ENCODE measurements around the gene PCSK7. TPM values are rescaled to one million over a fixed set of nuclear protein-coding genes. Genes with fewer than 3 reads are reported as not detected.

PCSK7 gene
- total RNA-seq, 1 donor from 2014 or later: 63.8 TPM

DNA sequence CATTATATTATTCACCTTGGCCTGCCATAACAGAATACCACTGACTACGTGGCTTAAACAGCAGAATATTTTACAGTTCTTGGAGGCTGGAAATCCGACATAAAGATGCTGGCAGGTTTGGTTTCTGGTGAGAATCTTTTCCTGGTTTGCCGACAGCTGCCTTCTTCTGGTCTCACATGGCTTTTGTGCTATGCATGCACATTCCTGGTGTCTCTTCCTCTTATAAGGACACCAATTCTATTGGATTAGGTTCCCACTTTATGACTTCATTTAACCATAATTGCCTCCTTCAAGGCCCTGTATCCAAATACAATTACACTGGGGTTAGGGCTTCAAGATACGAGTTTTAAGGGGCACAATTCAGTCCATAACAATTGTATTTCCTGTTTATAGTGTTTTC, 17.7 kb upstream of the PCSK7 start:
- Histone ChIP-seq H3K4me1 (no peaks in the 10 kb centered on the region), H3K27ac (no peak overlapping the region), H3K4me3 (no peak overlapping the region), H3K36me3 (peaks cover 0 to 47% of the 10 kb centered on the region in 2 donors), H3K27me3 (no peaks in the 10 kb centered on the region), H3K9me3 (no peaks in the 10 kb centered on the region)
- intact Hi-C loops (cut with DNase I): no loop called here
- no peak for DNase-seq (ENCODE audit: extremely low spot score in 2 of 2)
- TF ChIP-seq POLR2A (IDR thresholded peaks at IDR 0.05): no peak
- TF ChIP-seq POLR2AphosphoS5 (IDR thresholded peaks at IDR 0.05; ENCODE audit: insufficient read depth in 1 of 2, low read depth in 1 of 2): no peak
- TF ChIP-seq, protein P1, sequence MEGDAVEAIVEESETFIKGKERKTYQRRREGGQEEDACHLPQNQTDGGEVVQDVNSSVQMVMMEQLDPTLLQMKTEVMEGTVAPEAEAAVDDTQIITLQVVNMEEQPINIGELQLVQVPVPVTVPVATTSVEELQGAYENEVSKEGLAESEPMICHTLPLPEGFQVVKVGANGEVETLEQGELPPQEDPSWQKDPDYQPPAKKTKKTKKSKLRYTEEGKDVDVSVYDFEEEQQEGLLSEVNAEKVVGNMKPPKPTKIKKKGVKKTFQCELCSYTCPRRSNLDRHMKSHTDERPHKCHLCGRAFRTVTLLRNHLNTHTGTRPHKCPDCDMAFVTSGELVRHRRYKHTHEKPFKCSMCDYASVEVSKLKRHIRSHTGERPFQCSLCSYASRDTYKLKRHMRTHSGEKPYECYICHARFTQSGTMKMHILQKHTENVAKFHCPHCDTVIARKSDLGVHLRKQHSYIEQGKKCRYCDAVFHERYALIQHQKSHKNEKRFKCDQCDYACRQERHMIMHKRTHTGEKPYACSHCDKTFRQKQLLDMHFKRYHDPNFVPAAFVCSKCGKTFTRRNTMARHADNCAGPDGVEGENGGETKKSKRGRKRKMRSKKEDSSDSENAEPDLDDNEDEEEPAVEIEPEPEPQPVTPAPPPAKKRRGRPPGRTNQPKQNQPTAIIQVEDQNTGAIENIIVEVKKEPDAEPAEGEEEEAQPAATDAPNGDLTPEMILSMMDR (IDR thresholded peaks at IDR 0.05): no peak

DNA sequence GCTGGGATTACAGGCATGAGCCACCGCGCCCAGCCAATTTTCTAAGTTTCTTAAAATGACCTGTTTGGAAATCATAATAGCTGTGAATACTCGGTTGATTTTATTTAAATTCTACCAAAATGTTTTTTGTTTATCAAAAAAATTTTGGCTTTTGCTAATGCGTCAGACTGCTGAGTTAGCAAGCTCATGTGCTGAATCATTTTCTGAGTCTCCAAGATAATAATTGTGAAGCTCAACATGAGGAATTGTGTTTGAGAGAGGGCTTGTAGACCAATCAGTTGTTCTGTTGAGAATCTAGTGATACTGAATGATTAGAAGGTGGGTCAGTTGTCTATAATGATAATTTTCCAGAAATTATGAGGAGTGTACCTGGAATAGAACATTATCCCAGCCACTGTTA, 16.5 kb upstream of the PCSK7 start:
- TF ChIP-seq, protein P1 (IDR thresholded peaks at IDR 0.05): no peak
- TF ChIP-seq POLR2AphosphoS5 (IDR thresholded peaks at IDR 0.05; ENCODE audit: insufficient read depth in 1 of 2, low read depth in 1 of 2): no peak
- TF ChIP-seq POLR2A (IDR thresholded peaks at IDR 0.05): no peak
- no peaks in the 10 kb centered on the region for H3K27me3 ChIP-seq
- no peak overlapping the region for H3K27ac ChIP-seq
- DNase-seq (ENCODE audit: extremely low spot score in 2 of 2): no peak
- intact Hi-C loops (cut with DNase I): no loop called here
- H3K4me1 ChIP-seq: no peaks in the 10 kb centered on the region
- no peak overlapping the region for H3K4me3 ChIP-seq
- H3K36me3 ChIP-seq: peaks cover 0 to 47% of the 10 kb centered on the region in 2 donors
- H3K9me3 ChIP-seq: no peaks in the 10 kb centered on the region

DNA sequence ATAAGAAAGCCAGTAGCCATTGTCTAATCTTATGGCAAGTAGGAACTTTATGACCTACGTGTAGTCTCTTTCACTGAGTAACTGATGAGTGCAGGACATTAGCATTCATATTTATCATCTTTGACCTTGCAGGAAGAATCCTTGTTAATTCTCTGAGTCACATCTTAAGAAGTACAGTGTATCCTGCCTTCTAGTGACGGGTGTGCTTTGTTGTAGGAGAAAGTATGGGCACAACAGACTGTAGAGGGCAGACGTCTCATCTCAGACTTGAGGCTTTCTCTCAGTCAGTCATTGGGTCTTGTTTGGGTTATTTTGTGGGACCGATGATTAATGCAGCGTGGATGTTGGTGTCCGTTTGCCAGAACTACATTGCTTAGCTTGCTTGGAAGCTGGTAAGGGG, 7.4 kb upstream of the PCSK7 start:
- peaks cover 0 to 25% of the 10 kb centered on the region in 2 donors for H3K36me3 ChIP-seq
- intact Hi-C loops (cut with DNase I): no loop called here

DNA sequence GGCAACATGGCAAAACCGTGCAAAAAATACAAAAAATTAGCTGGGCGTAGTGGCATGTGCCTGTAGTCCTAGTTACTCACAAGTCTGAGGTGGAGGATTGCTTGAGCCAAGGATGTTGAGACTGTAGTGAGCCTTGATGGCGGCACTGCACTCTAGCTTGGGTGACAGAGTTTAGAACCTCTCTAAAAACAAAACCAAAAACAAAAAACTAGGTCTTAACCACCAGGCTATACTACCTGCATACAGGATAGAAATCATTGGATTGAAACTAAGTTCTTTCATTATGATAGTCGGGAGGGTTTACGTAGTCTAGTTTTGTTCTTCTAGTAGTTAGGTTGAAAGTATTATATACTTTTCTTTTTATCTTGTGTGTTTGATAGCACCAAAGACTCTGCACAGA, 6.3 kb upstream of the PCSK7 start:
- H3K27me3 ChIP-seq: no peaks in the 10 kb centered on the region
- no peak overlapping the region for H3K4me3 ChIP-seq
- DNase-seq (ENCODE audit: extremely low spot score in 2 of 2): no peak
- intact Hi-C loops (cut with DNase I): no loop called here
- H3K9me3 ChIP-seq: no peaks in the 10 kb centered on the region
- TF ChIP-seq POLR2A (IDR thresholded peaks at IDR 0.05): no peak
- H3K27ac ChIP-seq: no peak overlapping the region
- peaks cover 0 to 19% of the 10 kb centered on the region in 2 donors for H3K36me3 ChIP-seq
- H3K4me1 ChIP-seq: peaks cover 14% of the 10 kb centered on the region

More for the DNA sequence above, 7.4 kb upstream of the PCSK7 start:
- Histone ChIP-seq H3K4me1 (peaks cover 3% of the 10 kb centered on the region), H3K27me3 (no peaks in the 10 kb centered on the region), H3K27ac (no peak overlapping the region), H3K4me3 (no peak overlapping the region), H3K9me3 (no peaks in the 10 kb centered on the region)
- no peak for DNase-seq (ENCODE audit: extremely low spot score in 2 of 2)
- peak in 1 of 2 donors; percentile 9 for TF ChIP-seq POLR2AphosphoS5 (IDR thresholded peaks at IDR 0.05; ENCODE audit: insufficient read depth in 1 of 2, low read depth in 1 of 2)
- TF ChIP-seq, protein P1 (IDR thresholded peaks at IDR 0.05): no peak

DNA sequence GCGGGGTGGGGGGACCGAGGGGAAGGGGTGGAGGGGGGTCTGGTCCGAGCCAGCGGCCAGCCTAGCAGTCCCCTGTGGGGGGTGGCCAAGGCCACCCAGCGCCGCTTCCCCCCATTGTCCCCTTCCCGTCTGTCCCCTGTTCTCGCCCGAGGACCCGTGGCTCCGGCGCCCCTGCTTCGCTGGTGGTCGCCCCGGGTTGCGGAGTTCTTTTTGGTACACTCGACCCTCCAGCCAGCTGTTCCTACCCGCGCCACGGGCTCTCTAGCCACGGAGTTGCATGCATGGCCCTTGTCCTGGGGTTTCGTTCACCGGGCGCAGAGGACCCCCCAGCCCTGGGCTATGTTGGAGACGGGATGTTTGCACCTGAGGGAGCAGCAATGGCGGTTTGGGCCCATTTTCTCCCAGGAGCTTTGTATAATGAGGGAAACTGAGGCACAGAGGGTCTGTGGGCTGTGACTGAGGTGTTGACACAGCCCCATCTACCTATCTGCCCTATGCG, 1.1 kb upstream of the PCSK7 start:
- H3K9me3 ChIP-seq: no peaks in the 10 kb centered on the region
- TF ChIP-seq, protein P1 (IDR thresholded peaks at IDR 0.05): no peak
- TF ChIP-seq POLR2AphosphoS5 (IDR thresholded peaks at IDR 0.05; ENCODE audit: insufficient read depth in 1 of 2, low read depth in 1 of 2) (no peak), POLR2A (IDR thresholded peaks at IDR 0.05) (no peak)
- no peaks in the 10 kb centered on the region for H3K27me3 ChIP-seq
- intact Hi-C loops (cut with DNase I): loop anchor here (5.0 kb wide), 1 partner anchor 84 kb away; the partner anchor contains the start of gene BACE1
- H3K4me1 ChIP-seq: peaks cover 36% of the 10 kb centered on the region
- peak overlapping the region; percentile 87 to 99 for H3K4me3 ChIP-seq
- peaks cover 0 to 16% of the 10 kb centered on the region in 2 donors for H3K36me3 ChIP-seq
- DNase-seq (ENCODE audit: extremely low spot score in 2 of 2): no peak
- peak overlapping the region; percentile 88 for H3K27ac ChIP-seq
